ENCODE measurements around the gene HOXD12.

HOXD12 gene

DNA sequence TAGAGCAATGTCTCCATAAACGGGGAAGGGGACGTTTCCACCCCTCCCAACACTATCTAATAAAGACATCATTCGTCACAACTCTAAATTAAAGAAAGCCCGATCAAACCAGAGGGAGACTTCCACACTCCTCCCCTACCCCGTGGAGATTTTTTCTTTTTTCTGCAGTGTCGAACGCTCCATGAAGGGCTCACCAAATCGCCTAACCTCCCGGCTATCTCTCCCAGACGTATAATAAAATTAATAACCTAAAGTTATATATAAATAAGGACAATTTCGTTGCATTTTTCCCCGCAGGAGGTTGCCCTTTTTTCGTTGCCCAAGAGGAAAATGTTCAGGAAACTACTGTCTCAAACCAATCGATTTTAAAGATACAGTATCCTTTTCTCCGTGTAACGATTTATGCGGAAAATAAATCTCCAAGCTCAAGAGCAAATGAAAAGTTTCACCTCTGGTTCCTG lies 18.2 kb upstream of the HOXD12 start:
- DNase-seq, result no peak

DNA sequence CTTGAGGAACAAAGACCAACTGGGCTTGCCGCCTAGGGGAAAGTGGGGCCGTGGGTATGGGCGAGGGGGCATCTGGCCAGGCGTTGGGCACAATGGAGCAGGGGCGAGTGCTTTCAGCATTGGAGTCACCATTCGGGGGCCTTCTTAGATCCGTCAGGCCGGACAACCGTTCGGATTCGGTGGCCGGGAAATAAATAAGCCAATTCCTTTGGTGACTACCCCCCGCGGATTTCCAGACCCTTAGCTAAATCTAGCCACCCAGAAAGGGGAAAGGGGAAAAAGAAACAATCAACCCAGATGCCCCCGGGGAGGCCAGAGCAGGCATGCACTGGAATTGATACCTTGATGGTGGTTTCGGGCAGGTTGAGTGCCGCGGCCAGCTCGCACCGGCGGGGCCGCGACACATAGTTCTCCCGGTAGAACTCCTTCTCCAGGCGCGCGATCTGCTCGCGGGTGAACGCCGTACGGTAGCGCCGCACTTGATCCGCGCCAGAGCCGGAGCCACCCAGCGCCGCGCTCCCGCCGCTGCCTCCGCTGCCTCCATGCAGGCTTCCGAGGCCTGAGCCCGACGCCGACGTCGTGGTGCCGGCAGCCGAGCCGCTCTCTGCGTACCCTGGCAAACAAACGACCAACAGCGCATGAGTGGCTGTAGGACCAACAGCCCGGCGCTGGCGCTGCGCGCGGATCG lies 17.6 kb upstream of the HOXD12 start:
- no peak for DNase-seq

DNA sequence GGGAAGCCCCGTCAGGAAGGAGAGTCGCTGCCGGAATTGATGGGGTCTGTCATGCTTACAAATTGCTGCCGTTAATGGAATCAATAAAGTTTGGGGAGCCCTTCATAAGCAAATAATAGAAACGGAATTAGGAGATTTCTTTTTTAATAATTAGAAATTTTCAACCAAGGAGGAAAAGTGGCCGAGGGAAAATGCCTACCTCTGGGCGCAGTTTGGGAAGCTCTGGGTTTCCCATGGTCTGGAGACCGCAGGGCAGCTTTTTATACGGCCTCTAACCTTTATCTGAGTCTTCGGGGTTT lies 17.1 kb upstream of the HOXD12 start:
- DNase-seq, result no peak

DNA sequence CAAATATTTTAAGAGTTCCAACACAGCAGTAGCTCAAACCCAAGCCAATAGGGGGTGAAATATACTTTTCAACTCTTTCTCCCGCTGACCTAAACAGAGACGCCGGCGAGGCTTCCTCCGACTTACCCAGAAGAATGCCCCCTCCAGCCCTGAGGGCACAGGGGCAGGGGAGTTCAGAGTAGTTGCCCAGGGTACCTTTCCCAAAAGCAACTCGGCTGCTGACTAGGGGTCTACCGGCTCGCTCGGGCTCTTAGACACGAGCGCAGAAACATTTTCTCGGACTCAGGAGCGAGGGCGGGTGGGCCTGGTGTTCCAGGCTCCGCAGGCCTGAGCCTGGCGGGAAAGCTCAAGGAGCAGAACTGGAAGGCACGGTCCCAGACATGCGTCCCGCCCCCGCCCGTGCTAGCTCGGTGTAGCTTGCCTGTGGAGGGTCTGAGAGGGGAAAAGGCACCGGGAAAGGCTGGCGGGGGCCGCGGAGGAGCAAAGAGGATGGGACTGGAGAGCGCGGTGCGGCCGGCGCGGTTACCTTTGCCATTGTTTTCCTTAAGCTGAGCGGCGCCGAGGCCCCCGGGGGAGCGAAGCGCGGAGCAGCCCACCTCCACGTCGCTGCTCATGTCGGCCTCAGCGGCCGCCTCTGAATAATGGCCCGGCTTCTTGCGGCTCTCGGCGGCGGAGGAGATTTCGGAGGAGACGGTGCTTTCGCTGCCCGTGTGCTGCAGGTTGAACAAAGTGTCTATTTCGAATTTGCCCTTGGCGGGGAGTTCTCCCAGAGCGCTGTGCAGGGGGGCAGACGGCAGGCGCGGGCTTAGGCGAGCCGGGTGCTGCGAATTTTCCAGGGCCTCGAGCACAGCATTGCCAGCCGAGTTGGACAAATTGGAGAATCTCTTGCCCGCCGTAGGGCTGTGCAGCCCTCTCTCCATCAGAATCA lies 16.5 kb upstream of the HOXD12 start:
- no peak for DNase-seq

DNA sequence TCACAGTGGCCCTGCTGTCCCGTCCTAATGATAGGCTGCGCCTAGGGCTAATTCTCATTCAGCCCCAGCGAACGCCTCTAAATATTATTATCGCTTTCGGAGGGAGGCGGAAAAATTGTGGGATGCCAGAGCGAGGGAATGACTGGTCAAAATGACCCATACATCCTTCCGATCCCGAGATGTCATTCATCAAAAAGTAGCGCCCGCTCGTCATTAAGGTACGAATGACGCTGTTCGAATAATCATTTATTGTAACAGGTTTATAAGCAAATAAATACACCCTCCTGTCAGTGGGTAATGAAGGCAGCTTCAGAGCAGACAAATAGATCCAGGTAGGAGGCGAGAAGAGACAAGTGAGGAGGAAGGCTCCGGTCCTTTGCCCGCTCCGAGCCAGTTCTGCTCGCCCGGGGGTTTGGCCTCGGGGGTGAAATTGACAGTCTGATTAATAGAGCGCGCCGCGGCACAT lies 15.8 kb upstream of the HOXD12 start, which contains the start of gene EVX2:
Gene EVX2 (minus strand): TSS at position 167 of the 466 bp plus-strand sequence. CDS start 186 bp downstream, outside the sequence.
- no peak for DNase-seq

DNA sequence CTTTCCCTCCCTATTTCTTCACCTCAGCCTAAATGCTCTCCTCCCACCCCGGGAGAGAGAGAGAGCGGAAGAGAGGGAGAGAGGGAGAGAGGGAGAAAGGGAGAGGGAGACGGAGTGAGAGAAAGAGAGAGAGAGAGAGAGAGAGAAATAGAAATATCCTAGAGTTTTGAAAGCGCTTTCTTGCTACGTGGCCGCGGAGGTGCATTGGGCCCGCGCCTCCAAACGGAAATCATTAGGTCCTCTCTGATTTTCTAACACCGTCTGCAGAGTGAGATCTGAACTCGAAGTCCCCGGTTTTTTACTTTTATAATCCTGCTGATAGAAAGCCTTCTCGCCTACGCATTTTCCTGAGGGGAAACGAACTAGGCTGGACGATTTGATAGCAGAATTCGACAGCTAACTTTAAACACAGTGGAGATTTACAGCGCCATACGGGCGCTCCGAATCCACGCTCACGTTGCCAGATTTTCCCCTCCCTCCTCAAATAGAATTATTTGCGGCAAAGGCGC lies 14.9 kb upstream of the HOXD12 start:
- no peak for DNase-seq

DNA sequence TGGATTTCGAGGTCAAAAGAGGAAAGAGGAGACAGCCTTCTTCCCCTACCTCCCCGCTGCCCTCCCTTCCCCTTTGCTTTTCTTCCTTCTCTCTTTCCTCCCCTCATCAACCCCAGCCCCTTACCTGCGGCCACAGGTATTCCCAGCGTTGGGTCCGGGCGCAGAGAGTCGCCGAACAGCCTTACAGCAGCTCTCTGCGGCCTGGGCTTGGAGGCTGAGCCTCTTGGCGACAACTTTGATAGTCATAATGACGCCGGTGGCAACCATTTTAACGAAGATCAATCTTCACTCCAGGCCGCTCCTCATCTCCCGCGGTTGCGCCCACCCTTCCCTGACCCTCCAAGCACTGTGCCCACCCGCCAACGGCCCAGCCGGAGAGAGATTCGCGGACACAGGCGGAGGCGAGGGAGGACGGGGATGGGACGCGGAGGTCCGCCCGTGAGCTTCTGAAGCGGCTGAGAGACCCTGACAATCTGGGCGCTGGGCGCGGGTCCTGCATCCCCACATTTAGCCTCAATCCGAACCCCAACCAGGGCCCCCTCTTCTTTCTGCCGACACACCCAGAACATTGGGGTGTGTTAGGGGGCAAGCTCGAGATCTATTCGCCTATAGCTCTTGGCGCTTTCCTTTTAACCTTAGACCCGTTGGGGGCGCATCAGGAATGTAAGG lies 14.3 kb upstream of the HOXD12 start:
- no peak for DNase-seq

DNA sequence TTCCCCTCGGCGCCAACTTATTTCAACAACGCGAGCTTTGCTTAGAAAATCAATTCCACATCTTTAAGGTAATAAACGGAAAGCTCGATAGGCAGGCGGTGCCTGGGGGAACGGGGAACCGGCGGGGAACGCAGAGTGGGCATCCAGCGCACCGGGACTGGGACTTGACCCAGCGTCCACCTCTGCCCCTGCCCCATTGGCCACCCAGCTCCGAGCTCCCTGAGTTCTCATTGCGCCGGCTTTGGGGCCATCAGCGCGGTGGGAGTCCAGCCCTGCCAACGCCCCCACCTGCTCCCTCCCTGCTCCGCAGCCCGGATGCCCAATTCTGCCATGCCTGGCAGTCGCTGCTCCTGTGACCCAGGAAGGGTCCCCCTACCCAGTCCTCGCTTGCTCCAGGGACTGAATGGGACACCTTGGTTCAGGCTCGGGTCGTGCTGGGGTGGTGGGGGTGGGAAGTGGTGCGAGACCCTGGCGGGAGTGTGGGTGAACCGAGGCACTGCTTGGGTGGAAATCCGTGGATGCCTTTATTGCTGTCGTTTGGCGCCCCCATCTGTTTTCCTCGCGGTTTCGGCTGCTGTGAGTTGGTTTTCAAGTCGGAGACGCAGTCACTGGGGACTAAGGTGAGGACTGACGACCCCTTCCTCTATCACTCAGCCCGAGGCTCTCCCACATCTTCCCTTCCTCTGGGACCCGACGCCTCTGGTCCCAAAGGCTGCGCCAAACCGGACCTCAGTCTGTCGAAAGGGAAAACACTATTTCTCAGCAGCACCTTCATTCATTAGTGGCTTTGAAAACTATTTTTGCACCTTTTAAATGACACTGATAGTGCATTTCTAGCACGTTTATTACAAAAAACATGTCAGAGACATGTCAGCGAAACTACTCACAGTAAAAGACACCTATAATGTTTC lies 13.5 kb upstream of the HOXD12 start:
- peak; percentile 37 for DNase-seq

DNA sequence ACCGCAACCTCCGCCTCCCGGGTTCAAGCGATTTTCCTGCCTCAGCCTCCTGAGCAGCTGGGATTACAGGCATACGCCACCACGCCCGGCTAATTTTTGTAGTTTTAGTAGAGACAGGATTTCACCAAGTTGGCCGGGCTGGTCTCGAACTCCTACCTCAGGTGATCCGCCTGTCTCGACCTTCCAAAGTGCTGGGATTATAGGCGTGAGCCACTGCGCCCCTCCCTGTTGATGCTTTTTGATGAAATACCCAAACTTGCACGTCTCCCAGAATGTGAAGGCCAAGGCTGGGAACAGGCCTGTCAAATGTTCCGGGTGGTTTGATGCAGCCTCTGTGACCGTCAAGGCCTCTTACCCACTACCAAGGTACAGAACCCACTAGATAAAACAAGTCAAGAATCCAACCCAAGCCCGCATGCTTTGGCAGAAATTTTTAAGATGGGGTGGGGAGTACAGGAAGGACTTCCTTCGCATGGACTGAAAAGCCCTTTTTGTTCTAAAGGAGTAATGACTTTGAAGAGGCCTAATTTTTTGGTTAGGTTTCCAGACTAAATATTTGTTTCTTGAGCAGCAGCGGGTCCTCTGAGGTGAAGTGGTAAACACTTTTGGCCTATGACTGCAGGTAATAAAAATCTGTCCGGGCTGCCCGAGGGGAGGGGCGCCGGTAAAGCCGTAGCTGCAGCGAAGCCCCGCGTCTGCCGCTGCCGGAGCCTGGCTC lies 12.1 kb upstream of the HOXD12 start:
- DNase-seq, result no peak

DNA sequence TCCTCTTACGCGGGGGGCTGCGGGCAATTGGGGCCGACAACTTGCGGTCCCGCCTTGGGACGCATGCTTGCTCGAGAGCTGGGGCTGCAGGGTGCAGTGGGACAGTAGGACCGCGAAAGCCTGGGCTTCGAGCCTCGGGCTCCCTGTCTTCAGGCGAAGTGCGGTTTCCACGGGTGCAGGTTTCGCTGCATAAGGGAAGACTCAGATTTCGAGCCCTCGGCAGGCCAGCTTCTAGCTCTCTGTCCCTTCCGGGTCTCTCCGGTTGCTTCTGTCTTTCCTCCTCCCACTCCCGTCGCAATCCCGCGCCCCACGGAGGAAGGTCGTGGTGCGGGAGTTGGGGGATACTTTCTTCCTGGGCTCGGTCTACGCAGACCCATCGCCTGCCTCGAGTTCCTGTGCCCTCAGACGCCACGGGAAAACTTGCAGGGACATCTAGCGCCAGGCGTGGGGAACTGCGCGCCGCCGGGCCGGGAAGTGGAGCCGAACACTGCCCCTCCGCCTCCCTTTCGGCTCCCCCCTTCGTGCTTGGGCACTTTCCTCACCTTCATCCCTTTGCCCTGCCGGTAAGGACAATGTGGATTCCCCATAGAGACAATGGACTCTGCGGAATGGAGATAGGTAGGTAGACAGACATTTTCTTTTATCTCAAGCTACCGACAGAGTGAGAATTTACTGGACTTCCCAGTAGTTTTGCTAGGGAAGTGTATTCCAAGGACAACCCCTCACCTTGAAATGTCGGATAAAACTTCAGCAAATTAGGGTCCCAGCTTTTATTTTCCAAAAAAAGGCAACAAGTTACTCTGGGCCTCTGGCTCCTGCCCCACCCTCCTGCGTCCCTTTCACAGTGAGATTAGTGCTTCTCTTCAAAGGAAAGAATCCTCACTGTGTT lies 11.3 kb upstream of the HOXD12 start:
- peak; percentile 43 for DNase-seq

DNA sequence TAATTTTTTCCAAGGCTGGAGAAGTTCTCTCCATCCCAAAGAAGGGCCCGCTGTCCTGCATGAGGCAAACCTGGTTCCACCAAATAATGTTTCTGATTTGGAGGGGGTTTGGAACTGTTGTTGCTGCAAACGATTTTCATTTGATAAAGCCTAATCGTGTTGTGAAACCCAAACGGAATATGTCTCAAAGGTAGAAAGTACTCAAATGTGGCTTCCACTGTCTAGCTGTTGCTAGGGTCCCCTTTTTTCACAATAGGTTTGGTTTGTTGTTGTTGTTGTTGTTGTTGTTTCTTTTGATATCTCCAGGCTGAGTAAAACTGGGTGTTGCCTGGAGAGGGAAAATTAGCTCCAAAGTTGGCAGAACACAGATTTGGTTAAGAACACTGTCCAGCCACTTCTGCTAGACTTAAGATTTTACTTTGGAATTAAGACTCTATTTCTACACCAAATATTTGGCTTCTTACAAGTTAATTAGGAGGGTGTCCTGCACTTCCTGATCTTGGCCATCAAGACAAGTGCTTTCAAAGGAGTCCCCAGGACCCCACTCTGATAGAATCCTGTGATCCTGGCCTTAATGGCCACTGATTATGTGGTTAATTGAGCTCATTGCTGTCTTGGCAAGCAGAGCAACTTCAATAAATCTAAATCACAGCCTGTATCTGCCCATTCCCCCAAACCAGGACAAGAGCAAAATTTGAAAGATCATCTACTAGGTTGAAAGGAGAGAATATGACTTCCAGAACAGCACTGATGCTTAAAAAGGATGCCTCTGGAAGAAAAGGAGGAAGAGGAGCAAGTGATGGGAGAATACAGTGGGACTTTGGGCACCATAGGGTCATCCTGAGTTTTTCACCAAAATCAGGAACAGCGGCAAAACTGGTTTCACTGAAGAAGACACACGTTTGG lies 10.4 kb upstream of the HOXD12 start:
- no peak for DNase-seq

DNA sequence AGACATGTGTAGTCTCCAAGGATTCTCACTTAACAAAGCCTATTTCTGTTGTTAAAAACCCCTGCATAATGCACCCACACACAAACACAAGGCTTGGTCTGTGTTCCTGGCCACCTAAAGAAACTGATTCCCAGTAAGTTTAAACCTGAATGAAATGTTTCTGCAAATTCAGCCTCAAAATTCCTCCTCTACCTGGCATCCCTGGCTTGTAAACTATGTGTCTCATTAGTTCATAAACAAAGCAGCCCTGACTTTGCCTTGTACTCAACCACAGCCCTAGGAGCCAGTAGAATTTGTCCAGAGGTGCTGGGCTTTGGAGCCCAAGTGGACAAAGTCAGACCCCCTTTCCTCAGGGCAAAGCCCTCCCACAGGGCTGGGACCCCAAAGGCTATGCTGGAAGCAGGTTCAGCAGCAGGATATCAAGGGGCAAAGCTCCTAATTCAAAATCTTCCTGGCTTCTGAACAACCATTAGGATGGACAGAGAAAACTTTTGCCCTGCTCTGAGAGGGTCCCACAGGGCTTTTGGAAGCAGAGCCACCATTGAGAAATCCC lies 9.7 kb upstream of the HOXD12 start:
- no peak for DNase-seq

DNA sequence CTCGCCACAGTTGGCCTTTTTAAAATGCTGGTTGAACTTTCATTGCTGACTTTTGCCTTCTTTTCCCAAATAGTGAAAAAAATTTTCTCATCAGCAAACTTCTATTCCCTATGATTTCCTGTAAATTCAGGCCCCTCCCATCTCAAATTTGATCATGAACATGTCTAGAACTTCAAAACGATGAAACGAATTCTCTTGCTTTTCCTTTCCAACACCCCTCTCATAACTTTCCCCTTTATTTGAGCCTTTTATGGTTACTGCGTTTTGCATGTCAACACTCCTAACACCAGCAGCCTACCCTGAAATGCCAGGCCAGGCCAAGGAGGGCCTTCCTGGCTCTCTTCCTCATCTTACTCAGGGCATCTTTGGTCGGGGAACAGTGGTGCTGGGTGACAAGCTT lies 8.7 kb upstream of the HOXD12 start:
- no peak for DNase-seq

DNA sequence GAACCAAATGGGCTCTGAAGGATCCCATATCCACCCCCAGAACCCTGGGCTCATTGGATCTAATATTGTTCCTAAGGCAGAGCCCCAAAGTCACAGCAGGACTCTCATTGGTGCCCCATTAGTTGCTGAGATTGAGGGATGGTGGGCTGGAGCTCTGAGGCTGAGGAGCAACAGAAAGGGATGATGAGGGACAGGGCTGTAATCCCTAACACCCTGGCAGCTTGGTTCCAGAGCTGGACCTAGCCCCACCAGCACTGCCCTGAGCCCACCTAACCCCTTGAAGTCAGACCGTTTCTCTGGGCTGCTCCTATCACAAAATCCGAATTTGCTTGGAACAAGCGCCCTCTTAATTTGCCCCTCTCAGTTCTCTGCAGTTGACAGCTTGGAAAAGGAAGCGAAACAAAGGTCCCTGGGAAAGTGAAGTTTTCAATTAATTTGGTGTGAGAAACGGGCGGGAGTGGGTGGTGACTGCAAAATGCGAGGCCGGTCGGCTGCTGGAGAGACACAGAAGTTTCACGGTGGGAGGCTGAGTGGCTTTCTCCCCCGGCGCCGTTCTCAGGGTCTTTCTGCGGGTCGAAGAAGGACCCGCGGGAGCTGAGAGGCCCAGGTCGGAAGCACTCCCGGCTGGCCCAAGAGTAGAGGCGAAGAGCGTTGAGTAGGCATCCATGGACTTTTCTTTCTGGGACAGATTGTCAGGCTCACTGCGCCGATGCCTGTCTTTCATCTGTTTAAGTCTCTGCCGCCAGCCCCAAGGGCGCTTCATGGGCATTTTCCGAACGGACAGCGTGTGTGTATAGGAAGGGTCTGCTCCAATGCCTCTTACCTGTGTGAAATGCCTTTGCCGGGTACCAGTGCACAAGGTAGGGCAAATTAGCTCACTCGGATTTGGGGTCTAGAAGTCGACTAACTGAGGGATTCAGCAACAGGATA lies 8.0 kb upstream of the HOXD12 start:
- DNase-seq, result no peak

DNA sequence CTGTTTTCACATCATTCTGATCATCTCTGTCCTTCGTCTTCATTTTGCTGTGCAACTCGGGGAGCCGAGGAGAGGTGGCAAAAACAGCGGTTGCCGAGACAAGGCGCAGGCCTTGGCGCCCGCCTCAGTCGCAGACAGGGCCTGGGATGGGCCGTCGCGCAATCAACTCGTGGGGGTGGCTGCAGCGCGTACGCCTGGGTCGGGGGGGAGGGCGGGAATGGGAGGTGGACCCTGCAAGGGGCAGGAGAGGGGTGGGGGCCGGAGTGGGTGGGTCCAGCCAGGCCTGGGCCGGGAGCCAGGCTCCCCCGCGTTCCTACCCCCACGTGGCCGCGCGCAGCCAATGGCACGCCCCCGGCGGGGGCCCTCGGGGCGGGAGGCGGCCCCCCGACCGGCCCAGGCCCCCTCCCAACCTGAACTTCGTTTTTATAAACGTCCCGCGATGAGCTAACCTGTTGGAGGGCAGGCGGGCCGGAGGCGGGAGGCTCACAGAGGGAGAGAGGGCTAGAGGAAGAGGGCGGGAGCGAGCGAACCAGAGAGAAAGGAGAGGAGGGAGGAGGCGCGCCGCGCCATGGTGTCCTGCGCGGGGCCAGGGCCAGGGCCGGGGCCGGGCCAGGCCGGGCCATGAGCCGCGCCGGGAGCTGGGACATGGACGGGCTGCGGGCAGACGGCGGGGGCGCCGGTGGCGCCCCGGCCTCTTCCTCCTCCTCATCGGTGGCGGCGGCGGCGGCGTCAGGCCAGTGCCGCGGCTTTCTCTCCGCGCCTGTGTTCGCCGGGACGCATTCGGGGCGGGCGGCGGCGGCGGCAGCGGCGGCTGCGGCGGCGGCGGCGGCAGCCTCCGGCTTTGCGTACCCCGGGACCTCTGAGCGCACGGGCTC lies 7.1 kb upstream of the HOXD12 start, which contains the start of gene HOXD13:
Gene HOXD13 (plus strand): TSS at position 452 of the 875 bp plus-strand sequence. CDS start 170 bp downstream, at position 622.
- no peak for DNase-seq

DNA sequence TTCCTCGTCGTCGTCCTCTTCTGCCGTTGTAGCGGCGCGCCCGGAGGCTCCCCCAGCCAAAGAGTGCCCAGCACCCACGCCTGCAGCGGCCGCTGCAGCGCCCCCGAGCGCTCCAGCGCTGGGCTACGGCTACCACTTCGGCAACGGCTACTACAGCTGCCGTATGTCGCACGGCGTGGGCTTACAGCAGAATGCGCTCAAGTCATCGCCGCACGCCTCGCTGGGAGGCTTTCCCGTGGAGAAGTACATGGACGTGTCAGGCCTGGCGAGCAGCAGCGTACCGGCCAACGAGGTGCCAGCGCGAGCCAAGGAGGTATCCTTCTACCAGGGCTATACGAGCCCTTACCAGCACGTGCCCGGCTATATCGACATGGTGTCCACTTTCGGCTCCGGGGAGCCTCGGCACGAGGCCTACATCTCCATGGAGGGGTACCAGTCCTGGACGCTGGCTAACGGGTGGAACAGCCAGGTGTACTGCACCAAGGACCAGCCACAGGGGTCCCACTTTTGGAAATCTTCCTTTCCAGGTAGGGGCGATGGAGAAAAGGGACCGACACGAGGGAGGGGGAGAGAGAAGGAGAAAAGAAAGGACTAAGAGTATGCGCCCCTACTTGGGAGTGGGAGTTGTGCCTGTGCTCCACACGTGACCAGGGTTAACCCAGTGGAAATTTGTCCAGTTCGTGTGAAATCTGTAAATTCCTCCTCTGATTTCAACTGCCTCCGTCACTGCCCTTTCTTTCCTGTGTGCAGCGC lies 6.3 kb upstream of the HOXD12 start:
- no peak for DNase-seq

All from RPMI8226 (cell line).